Natural killer cell treated with Interleukin-12 subunit alpha and Interleukin-12 subunit beta and Interleukin-15 and Interleukin-18, amount 100 ng/mL, for 72 hours (primary cell): ENCODE measurements around the gene DYNC1LI1. TPM values are rescaled to one million over a fixed set of nuclear protein-coding genes. Genes with fewer than 3 reads are reported as not detected.

Source experiments
- ATAC-seq, 2 donors: fragments of 150-1000 bp; cut with Tn5 transposase in 1 of 2; sonication (Bioruptor Pico), chemical (Tn5 transposase) in 1 of 2; 2 replicates each; pipeline ENCODE4 v1.10.0; 2021
- DNase-seq: peaks from one replicate; pipeline ENCODE4 v3.0.0; 2022; ENCODE audit warnings: low spot score
- H3K27ac Mint-ChIP-seq, 2 donors: 1 replicate in 1 of 2; 2 replicates in 1 of 2; pipeline ENCODE4 v1.8.0; 2022; ENCODE audit warnings: mixed read lengths in 2 of 2, mild to moderate bottlenecking in 1 of 2, moderate library complexity in 1 of 2
- H3K27me3 Mint-ChIP-seq, 2 donors: 1 replicate in 1 of 2; 2 replicates in 1 of 2; pipeline ENCODE4 v1.8.0; 2022; ENCODE audit warnings: mixed read lengths in 2 of 2
- H3K36me3 Mint-ChIP-seq: one replicate; pipeline ENCODE4 v1.8.0; 2022; ENCODE audit warnings: mixed read lengths
- H3K4me1 Mint-ChIP-seq, 2 donors: 1 replicate in 1 of 2; 2 replicates in 1 of 2; pipeline ENCODE4 v1.8.0; 2022; ENCODE audit warnings: low read depth in 2 of 2, mixed read lengths in 2 of 2, mild to moderate bottlenecking in 1 of 2
- H3K4me3 Mint-ChIP-seq: one replicate; pipeline ENCODE4 v1.8.0; 2022; ENCODE audit warnings: mixed read lengths
- H3K9me3 Mint-ChIP-seq: 2 replicates; pipeline ENCODE4 v1.8.0; 2022; ENCODE audit warnings: mixed read lengths
- total RNA-seq, 2 donors: library from RNA; stranded (reverse); gene quantifications; one replicate each; pipeline ENCODE4 v1.2.3, GENCODE V29; 2022

Gene DYNC1LI1
- total RNA-seq, 2 donors from 2014 or later: 38.8 to 45.4 TPM

GRCh38 chr3:32571192-32571485, 481 bp upstream of the DYNC1LI1 start:
- H3K27ac Mint-ChIP-seq: peak overlapping the region; percentile 69 to 92
- H3K36me3 Mint-ChIP-seq: no peaks in the 10 kb centered on the region
- ATAC-seq (no peak), DNase-seq (no peak)
- H3K9me3 Mint-ChIP-seq: no peaks in the 10 kb centered on the region
- peak overlapping the region; percentile 94 for H3K4me3 Mint-ChIP-seq
- H3K4me1 Mint-ChIP-seq: peaks cover 9 to 13% of the 10 kb centered on the region in 2 donors
- peaks cover 0 to 4% of the 10 kb centered on the region in 2 donors for H3K27me3 Mint-ChIP-seq

GRCh38 chr3:32569540-32570420, 878 bp downstream of the DYNC1LI1 start:
- Mint-ChIP-seq H3K27ac (peak overlapping the region; percentile 69 to 92), H3K4me3 (peak overlapping the region; percentile 94), H3K9me3 (no peaks in the 10 kb centered on the region), H3K4me1 (peaks cover 9 to 13% of the 10 kb centered on the region in 2 donors), H3K27me3 (peaks cover 0 to 4% of the 10 kb centered on the region in 2 donors), H3K36me3 (no peaks in the 10 kb centered on the region)
- ATAC-seq (peak; percentile 58), DNase-seq (peak; percentile 76)

GRCh38 chr3:32568953-32569352, 1.7 kb downstream of the DYNC1LI1 start:
- H3K27me3 Mint-ChIP-seq: peaks cover 0 to 4% of the 10 kb centered on the region in 2 donors
- DNase-seq (no peak), ATAC-seq (no peak)
- no peaks in the 10 kb centered on the region for H3K36me3 Mint-ChIP-seq
- H3K4me3 Mint-ChIP-seq: peak overlapping the region; percentile 94
- peaks cover 9 to 13% of the 10 kb centered on the region in 2 donors for H3K4me1 Mint-ChIP-seq
- H3K27ac Mint-ChIP-seq: peak overlapping the region; percentile 69 to 92
- H3K9me3 Mint-ChIP-seq: no peaks in the 10 kb centered on the region

- H3K36me3 Mint-ChIP-seq: no peaks in the 10 kb centered on the region
- H3K27me3 Mint-ChIP-seq: no peaks in the 10 kb centered on the region
- DNase-seq (no peak), ATAC-seq (no peak)
- no peaks in the 10 kb centered on the region for H3K9me3 Mint-ChIP-seq
- H3K4me3 Mint-ChIP-seq: no peak overlapping the region
- H3K27ac Mint-ChIP-seq: no peak overlapping the region
- H3K4me1 Mint-ChIP-seq: peaks cover 13% of the 10 kb centered on the region in 2 donors
Measured at GRCh38 chr3:32564195-32564594, 6.5 kb downstream of the DYNC1LI1 start.

GRCh38 chr3:32562640-32563039, 8.0 kb downstream of the DYNC1LI1 start:
- ATAC-seq: no peak
- Mint-ChIP-seq H3K9me3 (no peaks in the 10 kb centered on the region), H3K27ac (peak overlapping the region in 1 of 2 donors; percentile 16), H3K4me1 (peaks cover 7 to 13% of the 10 kb centered on the region in 2 donors), H3K4me3 (no peak overlapping the region), H3K36me3 (no peaks in the 10 kb centered on the region), H3K27me3 (no peaks in the 10 kb centered on the region)
- DNase-seq: no peak

GRCh38 chr3:32557640-32558352, 12.9 kb downstream of the DYNC1LI1 start:
- Mint-ChIP-seq H3K36me3 (no peaks in the 10 kb centered on the region), H3K4me3 (no peak overlapping the region), H3K9me3 (no peaks in the 10 kb centered on the region), H3K27me3 (no peaks in the 10 kb centered on the region), H3K27ac (no peak overlapping the region), H3K4me1 (peaks cover 20 to 24% of the 10 kb centered on the region in 2 donors)
- DNase-seq (no peak), ATAC-seq (no peak)

GRCh38 chr3:32556332-32556731, 14.3 kb downstream of the DYNC1LI1 start:
- no peak overlapping the region for H3K27ac Mint-ChIP-seq
- ATAC-seq (no peak), DNase-seq (no peak)
- no peak overlapping the region for H3K4me3 Mint-ChIP-seq
- H3K27me3 Mint-ChIP-seq: no peaks in the 10 kb centered on the region
- no peaks in the 10 kb centered on the region for H3K9me3 Mint-ChIP-seq
- no peaks in the 10 kb centered on the region for H3K36me3 Mint-ChIP-seq
- H3K4me1 Mint-ChIP-seq: peaks cover 28 to 33% of the 10 kb centered on the region in 2 donors

GRCh38 chr3:32553973-32554372, 16.7 kb downstream of the DYNC1LI1 start:
- ATAC-seq (no peak), DNase-seq (no peak)
- H3K36me3 Mint-ChIP-seq: no peaks in the 10 kb centered on the region
- no peak overlapping the region for H3K4me3 Mint-ChIP-seq
- H3K4me1 Mint-ChIP-seq: peaks cover 31 to 38% of the 10 kb centered on the region in 2 donors
- H3K27ac Mint-ChIP-seq: no peak overlapping the region
- no peaks in the 10 kb centered on the region for H3K27me3 Mint-ChIP-seq
- no peaks in the 10 kb centered on the region for H3K9me3 Mint-ChIP-seq

- H3K4me3 Mint-ChIP-seq: no peak overlapping the region
- no peak for ATAC-seq
- H3K4me1 Mint-ChIP-seq: peaks cover 31 to 38% of the 10 kb centered on the region in 2 donors
- H3K9me3 Mint-ChIP-seq: no peaks in the 10 kb centered on the region
- H3K27me3 Mint-ChIP-seq: no peaks in the 10 kb centered on the region
- no peaks in the 10 kb centered on the region for H3K36me3 Mint-ChIP-seq
- no peak for DNase-seq
- H3K27ac Mint-ChIP-seq: no peak overlapping the region
Measured at GRCh38 chr3:32553459-32553858, 17.2 kb downstream of the DYNC1LI1 start.

GRCh38 chr3:32552013-32552412, 18.6 kb downstream of the DYNC1LI1 start:
- no peak overlapping the region for H3K27ac Mint-ChIP-seq
- no peak for ATAC-seq

GRCh38 chr3:32551496-32551895, 19.2 kb downstream of the DYNC1LI1 start:
- Mint-ChIP-seq H3K4me3 (no peak overlapping the region), H3K9me3 (no peaks in the 10 kb centered on the region), H3K27ac (no peak overlapping the region), H3K36me3 (no peaks in the 10 kb centered on the region), H3K27me3 (no peaks in the 10 kb centered on the region), H3K4me1 (peaks cover 31 to 41% of the 10 kb centered on the region in 2 donors)
- no peak for ATAC-seq
- no peak for DNase-seq

More at GRCh38 chr3:32552013-32552412, 18.6 kb downstream of the DYNC1LI1 start:
- peaks cover 34 to 38% of the 10 kb centered on the region in 2 donors for H3K4me1 Mint-ChIP-seq
- H3K4me3 Mint-ChIP-seq: no peak overlapping the region
- H3K27me3 Mint-ChIP-seq: no peaks in the 10 kb centered on the region
- no peaks in the 10 kb centered on the region for H3K9me3 Mint-ChIP-seq
- H3K36me3 Mint-ChIP-seq: no peaks in the 10 kb centered on the region
- DNase-seq: no peak

- Mint-ChIP-seq H3K27me3 (no peaks in the 10 kb centered on the region), H3K27ac (no peak overlapping the region), H3K36me3 (no peaks in the 10 kb centered on the region), H3K4me3 (no peak overlapping the region), H3K9me3 (no peaks in the 10 kb centered on the region), H3K4me1 (peaks cover 29 to 41% of the 10 kb centered on the region in 2 donors)
- DNase-seq (no peak), ATAC-seq (no peak)
Measured at GRCh38 chr3:32551087-32551486, 19.6 kb downstream of the DYNC1LI1 start.

GRCh38 chr3:32545305-32545704, 25.4 kb downstream of the DYNC1LI1 start:
- no peaks in the 10 kb centered on the region for H3K27me3 Mint-ChIP-seq
- peaks cover 10 to 11% of the 10 kb centered on the region in 2 donors for H3K4me1 Mint-ChIP-seq
- ATAC-seq (no peak), DNase-seq (no peak)
- no peaks in the 10 kb centered on the region for H3K36me3 Mint-ChIP-seq
- H3K27ac Mint-ChIP-seq: peak overlapping the region in 1 of 2 donors; percentile 42
- no peak overlapping the region for H3K4me3 Mint-ChIP-seq
- no peaks in the 10 kb centered on the region for H3K9me3 Mint-ChIP-seq

- Mint-ChIP-seq H3K36me3 (no peaks in the 10 kb centered on the region), H3K4me1 (peaks cover 10 to 11% of the 10 kb centered on the region in 2 donors), H3K4me3 (no peak overlapping the region), H3K27me3 (no peaks in the 10 kb centered on the region), H3K9me3 (no peaks in the 10 kb centered on the region), H3K27ac (peak overlapping the region in 1 of 2 donors; percentile 42)
- DNase-seq (no peak), ATAC-seq (no peak)
Measured at GRCh38 chr3:32544894-32545293, 25.8 kb downstream of the DYNC1LI1 start.
